ENCODE measurements around the gene IZUMO4. TPM values are rescaled to one million over a fixed set of nuclear protein-coding genes. Genes with fewer than 3 reads are reported as not detected.

Gene IZUMO4
- total and polyA plus RNA-seq, 10 of the 15 experiments (the other 5 are each of a cell fraction or from before 2014, with no cell fraction given), result 0.53 to 27.1 (median 7.5) TPM

- no peak for TF ChIP-seq SMAD1 (IDR thresholded peaks at IDR 0.05; ENCODE audit: low read depth, partially characterized antibody)
- no peak for TF ChIP-seq CBFB (IDR thresholded peaks at IDR 0.05; ENCODE audit: low read depth)
- no peak for TF ChIP-seq JUNB (IDR thresholded peaks at IDR 0.05)
- no peak for TF ChIP-seq CUX1 (IDR thresholded peaks at IDR 0.05; ENCODE audit: insufficient replicate concordance, low read depth, low read length)
- DNase-seq (ENCODE audit: low read depth, low spot score), result no peak
- POLR2A ChIA-PET, result no interaction called here
- WGBS (ENCODE audit: insufficient coverage, insufficient replicate concordance, low lambda C conversion rate, missing lambda C conversion rate), result 94% methylated on average over 25 of the region's 25 CpGs
- Histone ChIP-seq H3K9ac (ENCODE audit: control insufficient read depth, insufficient read depth, low read length) (no peak overlapping the region), H3K79me2 (ENCODE audit: control insufficient read depth, insufficient read depth, low read length) (no peaks in the 10 kb centered on the region), H3K4me3 (no peak overlapping the region), H3K27ac (ENCODE audit: control insufficient read depth, insufficient read depth) (no peak overlapping the region), H4K20me1 (ENCODE audit: control insufficient read depth, insufficient read depth) (no peaks in the 10 kb centered on the region), H3K9me3 (replicated peaks; ENCODE audit: control insufficient read depth, insufficient read depth, low read length) (no peaks in the 10 kb centered on the region), H2AFZ (ENCODE audit: control insufficient read depth, low read depth, low read length) (no peak overlapping the region), H3K36me3 (ENCODE audit: control insufficient read depth in 2 of 2, insufficient read depth in 2 of 2, low read length in 1 of 2) (peaks cover 12 to 78% of the 10 kb centered on the region in 2 experiments; a peak in 3 of 4 replicates), H3K4me2 (ENCODE audit: control insufficient read depth, insufficient read depth) (no peak overlapping the region), H3K27me3 (replicated peaks in 1 of 2; ENCODE audit: control insufficient read depth in 2 of 2, insufficient read depth in 2 of 2, low read length in 1 of 2) (no peaks in the 10 kb centered on the region), H3K4me1 (ENCODE audit: control insufficient read depth, insufficient read depth, low read length) (no peaks in the 10 kb centered on the region)
- intact Hi-C loops (cut with micrococcal nuclease; ENCODE audit: unreplicated experiment) (no loop called here), in situ Hi-C loops (cut with MboI) (no loop called here)
- CTCF ChIA-PET, result no interaction called here
- RAD21 ChIA-PET (ENCODE audit: unreplicated experiment), result no interaction called here
- BruUV-seq (replicated peaks), result no TSS peak
- SMC1A ChIA-PET (ENCODE audit: uncharacterized antibody, unreplicated experiment), result no interaction called here
- FAIRE-seq, result no peak
- ATAC-seq, result no peak
These were observed 18.6 kb downstream of the IZUMO4 start for GRCh38 chr19:2115324-2115723.

Measured in GM12878 (cell line).